HepG2 (cell line): Measurements from ENCODE around the gene CTNND2. TPM values are rescaled to one million over a fixed set of nuclear protein-coding genes. Genes with fewer than 3 reads are reported as not detected.

Experiments used
- ATAC-seq: fragments of 200-7000 bp; cut with Tn5 transposase; 3 replicates; pipeline ENCODE4 v1.9.1; 2020; ENCODE audit warnings: mild to moderate bottlenecking, moderate library complexity
- BruUV-seq: library from RNA; stranded (reverse); fragments of 400-500 nt; replicated peaks from 2 replicates; lab custom pipeline; 2021; lab: Mats Ljungman, UMichigan
- CTCF ChIA-PET: fragments of 300-600 bp; formaldehyde crosslinking; extraction: SDS; loops from one replicate; lab custom pipeline; 2021; ENCODE audit warnings: low total read pairs, inconsistent platforms, low intra/inter-chr PET ratio; lab: Yijun Ruan, JAX
- POLR2A ChIA-PET: fragments of 350-600 bp; sonication (Branson Sonifier 250); formaldehyde crosslinking; loops from one replicate; lab custom pipeline; 2020; ENCODE audit warnings: antibody characterized with exemption, inconsistent platforms; lab: Yijun Ruan, JAX
- DNase-seq: peaks from one replicate; pipeline ENCODE4 v3.0.0-alpha.2; 2015; ENCODE audit warnings: low spot score
- FAIRE-seq: peaks from 3 replicates; lab custom pipeline; 2011; peaks lifted over from hg19 to GRCh38; lab: Jason Lieb, UNC
- H2AFZ ChIP-seq: one replicate; pipeline ENCODE4 v1.6.1; 2011; ENCODE audit warnings: low read length, inconsistent platforms
- H3K27ac ChIP-seq: fragments of 300-600 bp; 3 replicates; pipeline ENCODE4 v1.8.0; 2011; ENCODE audit warnings: mixed run types, mild to moderate bottlenecking, mixed read lengths, low read length, inconsistent platforms; ENCODE audit not compliant: insufficient read depth; ENCODE audit errors: extremely low read length
- H3K27me3 ChIP-seq, 2 experiments: fragments of 200-600 bp in 1 of 2; 2 replicates in 1 of 2; 3 replicates in 1 of 2; pipeline versions ENCODE4 v1.6.0 to v1.8.0; 2011; ENCODE audit warnings: low read length in 2 of 2, mild to moderate bottlenecking in 2 of 2, moderate library complexity in 2 of 2, inconsistent platforms in 1 of 2; ENCODE audit not compliant: insufficient read depth in 2 of 2, control insufficient read depth in 1 of 2
- H3K36me3 ChIP-seq, 2 experiments: fragments of 200-600 bp in 1 of 2; replicated peaks in 1 of 2; 2 replicates in 1 of 2; 3 replicates in 1 of 2; pipeline versions ENCODE4 v1.5.1 to v1.8.0; 2011; ENCODE audit warnings: low read length in 2 of 2, inconsistent platforms in 1 of 2; ENCODE audit not compliant: insufficient read depth in 2 of 2, control insufficient read depth in 1 of 2
- H3K4me1 ChIP-seq: 2 replicates; pipeline ENCODE4 v1.5.1; 2012; ENCODE audit warnings: low read length, inconsistent platforms; ENCODE audit not compliant: insufficient read depth
- H3K4me2 ChIP-seq: 2 replicates; pipeline ENCODE4 v1.6.0; 2011; ENCODE audit warnings: low read depth, low read length, inconsistent platforms
- H3K4me3 ChIP-seq, 3 experiments: fragments of 200-600 bp in 1 of 3; sonication (generic), shearing (Covaris generic) in 1 of 3; replicated peaks in 1 of 3; 2 replicates each; pipeline ENCODE4 v1.5.1; 2011 to 2016; ENCODE audit warnings: low read length in 3 of 3, inconsistent platforms in 2 of 3, low read depth in 2 of 3, mild to moderate bottlenecking in 2 of 3, control low read depth in 1 of 3, mixed read lengths in 1 of 3; ENCODE audit not compliant: insufficient read depth in 1 of 3
- H3K79me2 ChIP-seq: one replicate; pipeline ENCODE4 v1.6.1; 2011; ENCODE audit warnings: low read length, inconsistent platforms; ENCODE audit not compliant: insufficient read depth
- H3K9ac ChIP-seq: 2 replicates; pipeline ENCODE4 v1.6.0; 2011; ENCODE audit warnings: mild to moderate bottlenecking, low read depth, low read length, inconsistent platforms; ENCODE audit not compliant: insufficient read depth
- H3K9me3 ChIP-seq: 2 replicates; pipeline ENCODE4 v1.5.1; 2012; ENCODE audit warnings: mild to moderate bottlenecking, low read length
- H4K20me1 ChIP-seq: 2 replicates; pipeline ENCODE4 v1.6.0; 2011; ENCODE audit warnings: inconsistent platforms, mild to moderate bottlenecking, low read length, moderate library complexity; ENCODE audit not compliant: insufficient read depth
- BHLHE40 ChIP-seq: IDR thresholded peaks from 2 replicates; pipeline ENCODE4 v1.6.1; 2011; ENCODE audit warnings: low read length, improper control_type of control experiment
- HES4 ChIP-seq: sonication (generic); formaldehyde crosslinking; IDR thresholded peaks from 2 replicates; pipeline ENCODE4 v1.9.0; 2021; ENCODE audit warnings: mild to moderate bottlenecking, missing genetic modification reagents, borderline replicate concordance
- JDP2 ChIP-seq: sonication (generic); formaldehyde crosslinking; IDR thresholded peaks from 2 replicates; pipeline ENCODE4 v1.8.1; 2022; ENCODE audit warnings: missing genetic modification reagents, borderline replicate concordance
- KDM2A ChIP-seq: sonication (generic); formaldehyde crosslinking; IDR thresholded peaks from 2 replicates; pipeline ENCODE4 v1.4.0; 2020; ENCODE audit warnings: low read depth, missing genetic modification reagents, borderline replicate concordance
- KDM4B ChIP-seq: sonication (generic); formaldehyde crosslinking; IDR thresholded peaks from 2 replicates; pipeline ENCODE4 v1.4.0; 2020; ENCODE audit warnings: missing genetic modification reagents
- MLLT10 ChIP-seq: sonication (generic); formaldehyde crosslinking; IDR thresholded peaks from 2 replicates; pipeline ENCODE4 v1.4.0; 2020; ENCODE audit warnings: missing genetic modification reagents
- PHB2 ChIP-seq: fragments of 450-650 bp; IDR thresholded peaks from 2 replicates; pipeline ENCODE4 v1.6.1; 2018; ENCODE audit not compliant: partially characterized antibody
- SNRNP70 ChIP-seq: fragments of 200-400 bp; formaldehyde crosslinking; IDR thresholded peaks from 2 replicates; pipeline ENCODE4 v1.6.1; 2017; ENCODE audit warnings: mild to moderate bottlenecking, low read depth, low read length, moderate library complexity
- SRF ChIP-seq: IDR thresholded peaks from 2 replicates; pipeline ENCODE4 v1.6.1; 2011; ENCODE audit warnings: mild to moderate bottlenecking, low read depth, low read length, moderate library complexity
- TP53 ChIP-seq: sonication (generic); formaldehyde crosslinking; conservative IDR thresholded peaks from 2 replicates; pipeline ENCODE4 v1.4.0; 2020; ENCODE audit warnings: missing genetic modification reagents
- ZFY ChIP-seq: sonication (generic); formaldehyde crosslinking; IDR thresholded peaks from 2 replicates; pipeline ENCODE4 v1.4.0; 2020; ENCODE audit warnings: missing genetic modification reagents
- ZNF20 ChIP-seq: sonication (generic); formaldehyde crosslinking; IDR thresholded peaks from 2 replicates; pipeline ENCODE4 v1.4.0; 2020; ENCODE audit warnings: mild to moderate bottlenecking, moderate library complexity, missing genetic modification reagents
- ZNF614 ChIP-seq: IDR thresholded peaks from 2 replicates; pipeline ENCODE4 v1.6.1; 2018; ENCODE audit warnings: missing biosample characterization, missing genetic modification reagents, inconsistent platforms, borderline replicate concordance
- ZNF775 ChIP-seq: sonication (generic); formaldehyde crosslinking; IDR thresholded peaks from 2 replicates; pipeline ENCODE4 v1.4.0; 2020; ENCODE audit warnings: missing genetic modification reagents, mild to moderate bottlenecking, moderate library complexity, borderline replicate concordance
- ZNF780A ChIP-seq: sonication (generic); formaldehyde crosslinking; IDR thresholded peaks from 2 replicates; pipeline ENCODE4 v1.8.0; 2022; ENCODE audit warnings: mild to moderate bottlenecking, missing genetic modification reagents, moderate library complexity
- ZSCAN25 ChIP-seq: sonication (generic); formaldehyde crosslinking; IDR thresholded peaks from 2 replicates; pipeline ENCODE4 v1.8.0; 2022; ENCODE audit warnings: mild to moderate bottlenecking, missing genetic modification reagents
- ZXDC ChIP-seq: sonication (generic); formaldehyde crosslinking; IDR thresholded peaks from 2 replicates; pipeline ENCODE4 v1.5.0; 2020; ENCODE audit warnings: mild to moderate bottlenecking, missing genetic modification reagents
- WGBS: methylation state at CpG from one replicate; pipeline ENCODE4 v1.1.6; 2017; ENCODE audit warnings: low lambda C conversion rate; 5-methylcytosine and 5-hydroxymethylcytosine counted together
- in situ Hi-C: cut with HindIII; loops from 2 replicates; pipeline ENCODE4 v1.10.0; 2017; ENCODE audit warnings: low pct_unique_long_range_greater_than_20kb; ENCODE audit not compliant: extremely low pct_ligation_motif_present
- intact Hi-C: fragments of 100-400 bp; cut with micrococcal nuclease; formaldehyde crosslinking; loops from one replicate; pipeline ENCODE4 v1.10.0; 2022; ENCODE audit not compliant: unreplicated experiment
- polyA plus RNA-seq, 8 experiments: library from polyadenylated mRNA; depleted of rRNA in 3 of 8; stranded (reverse) in 7 of 8; unstranded in 1 of 8; fragments of >200 nt; fragmentation: Illumina TruSeq in 4 of 8; extraction: Trizol in 4 of 8; gene quantifications; 2 replicates each; pipeline versions ENCODE4 v1.2.1 to v1.2.3, GENCODE V29; 2011 to 2016; ENCODE audit warnings: low read depth in 4 of 8, missing spikeins in 1 of 8, mixed read lengths in 1 of 8; ENCODE audit not compliant: insufficient read depth in 1 of 8
- total RNA-seq, 5 experiments: library from RNA; depleted of rRNA; stranded (reverse); fragments of >200 nt; fragmentation: Illumina TruSeq; extraction: Trizol; gene quantifications; 2 replicates each; pipeline ENCODE4 v1.2.3, GENCODE V29; 2016; ENCODE audit warnings: low read depth in 1 of 5
- TF ChIP-seq, protein P1 (sequence below): sonication (generic); formaldehyde crosslinking; IDR thresholded peaks from 2 replicates; pipeline ENCODE4 v1.4.0; 2020; ENCODE audit warnings: missing genetic modification reagents

The CTNND2 gene
- total and polyA plus RNA-seq, 2 of the 13 experiments (the other 11 are each of a cell fraction or from before 2014, with no cell fraction given) = not detected

- TF ChIP-seq, protein P1, sequence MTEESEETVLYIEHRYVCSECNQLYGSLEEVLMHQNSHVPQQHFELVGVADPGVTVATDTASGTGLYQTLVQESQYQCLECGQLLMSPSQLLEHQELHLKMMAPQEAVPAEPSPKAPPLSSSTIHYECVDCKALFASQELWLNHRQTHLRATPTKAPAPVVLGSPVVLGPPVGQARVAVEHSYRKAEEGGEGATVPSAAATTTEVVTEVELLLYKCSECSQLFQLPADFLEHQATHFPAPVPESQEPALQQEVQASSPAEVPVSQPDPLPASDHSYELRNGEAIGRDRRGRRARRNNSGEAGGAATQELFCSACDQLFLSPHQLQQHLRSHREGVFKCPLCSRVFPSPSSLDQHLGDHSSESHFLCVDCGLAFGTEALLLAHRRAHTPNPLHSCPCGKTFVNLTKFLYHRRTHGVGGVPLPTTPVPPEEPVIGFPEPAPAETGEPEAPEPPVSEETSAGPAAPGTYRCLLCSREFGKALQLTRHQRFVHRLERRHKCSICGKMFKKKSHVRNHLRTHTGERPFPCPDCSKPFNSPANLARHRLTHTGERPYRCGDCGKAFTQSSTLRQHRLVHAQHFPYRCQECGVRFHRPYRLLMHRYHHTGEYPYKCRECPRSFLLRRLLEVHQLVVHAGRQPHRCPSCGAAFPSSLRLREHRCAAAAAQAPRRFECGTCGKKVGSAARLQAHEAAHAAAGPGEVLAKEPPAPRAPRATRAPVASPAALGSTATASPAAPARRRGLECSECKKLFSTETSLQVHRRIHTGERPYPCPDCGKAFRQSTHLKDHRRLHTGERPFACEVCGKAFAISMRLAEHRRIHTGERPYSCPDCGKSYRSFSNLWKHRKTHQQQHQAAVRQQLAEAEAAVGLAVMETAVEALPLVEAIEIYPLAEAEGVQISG = no peak
- no peak for TF ChIP-seq JDP2 (CRISPR knock-in tag)
These were observed 409.9 kb downstream of the CTNND2 start (continued) for GRCh38 chr5:11494340-11494739.

DNA sequence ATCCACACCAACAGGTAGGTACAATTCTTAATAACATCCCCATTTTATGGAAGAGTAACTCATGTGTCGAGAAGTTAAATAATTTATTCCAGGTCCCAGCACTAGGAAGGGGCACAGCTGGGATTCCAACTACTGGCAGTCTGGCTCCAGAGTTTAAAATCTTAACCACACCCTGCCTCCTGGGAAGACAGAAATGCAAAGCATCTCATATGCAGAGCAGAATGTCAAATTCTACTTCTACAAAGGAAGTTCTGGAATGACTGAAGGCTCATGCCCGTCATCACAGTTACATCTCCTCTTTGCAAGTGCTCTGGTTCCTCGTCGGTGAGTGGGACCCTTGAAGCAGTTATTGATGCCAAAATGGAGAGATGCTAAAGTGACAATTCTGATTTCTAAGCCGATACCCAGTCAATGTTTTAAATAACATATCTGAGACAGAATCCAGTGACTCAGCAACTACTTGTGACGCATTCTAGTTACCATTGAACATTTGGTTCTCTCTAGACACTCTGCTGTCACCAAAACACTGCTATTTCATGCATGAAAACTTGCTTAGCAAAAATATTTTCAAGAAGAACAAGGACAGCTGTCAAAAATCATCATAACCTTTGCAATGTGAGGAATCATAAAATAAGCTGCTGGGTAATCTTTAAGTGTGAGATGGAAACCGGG is 412.7 kb downstream of the CTNND2 start:
- Histone ChIP-seq H3K4me1 (no peaks in the 10 kb centered on the region), H3K27ac (no peak overlapping the region), H3K27me3 (no peaks in the 10 kb centered on the region), H3K4me3 (no peak overlapping the region), H3K79me2 (no peaks in the 10 kb centered on the region), H3K9ac (no peak overlapping the region), H4K20me1 (no peaks in the 10 kb centered on the region), H3K4me2 (no peak overlapping the region), H2AFZ (no peak overlapping the region), H3K9me3 (no peaks in the 10 kb centered on the region), H3K36me3 (no peaks in the 10 kb centered on the region)
- ATAC-seq (no peak), FAIRE-seq (no peak), DNase-seq (no peak)
- intact Hi-C loops (no loop called here), in situ Hi-C loops (no loop called here)
- ChIA-PET CTCF (no interaction called here), POLR2A (no interaction called here)
- BruUV-seq = no TSS peak
- 31% methylated on average over 7 of the region's 7 CpGs for WGBS
- no peak for TF ChIP-seq ZNF780A (CRISPR knock-in tag)
- no peak for TF ChIP-seq SRF
- TF ChIP-seq ZXDC (CRISPR knock-in tag) = no peak
- TF ChIP-seq PHB2 = no peak
- TF ChIP-seq SNRNP70 = no peak
- TF ChIP-seq ZSCAN25 = no peak
- no peak for TF ChIP-seq KDM4B (CRISPR knock-in tag)
- no peak for TF ChIP-seq ZNF614 (CRISPR knock-in tag)
- TF ChIP-seq HES4 = no peak
- TF ChIP-seq ZNF775 (CRISPR knock-in tag) = no peak
- TF ChIP-seq ZNF20 (CRISPR knock-in tag) = no peak
- TF ChIP-seq BHLHE40 = no peak
- no peak for TF ChIP-seq TP53
- TF ChIP-seq ZFY = no peak
- TF ChIP-seq KDM2A = no peak
- no peak for TF ChIP-seq MLLT10 (CRISPR knock-in tag)
